ENCODE results near the gene ASCL3.
"Not testable (repeated sequence)": the region's sequence is repeated elsewhere in the genome, so short reads cannot be mapped to it uniquely, and the experiment has no call there.

ASCL3 gene, protein sequence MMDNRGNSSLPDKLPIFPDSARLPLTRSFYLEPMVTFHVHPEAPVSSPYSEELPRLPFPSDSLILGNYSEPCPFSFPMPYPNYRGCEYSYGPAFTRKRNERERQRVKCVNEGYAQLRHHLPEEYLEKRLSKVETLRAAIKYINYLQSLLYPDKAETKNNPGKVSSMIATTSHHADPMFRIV

GRCh38 chr11:8942518-8943066, at the start of gene ASCL3:
TSS of gene ASCL3 (minus strand) at chr11:8943016. CDS start at chr11:8938161, 4,855 bp downstream.
- in situ Hi-C loops (cut with MboI; ENCODE audit: low sequenced_read_pairs): no loop called here

- in situ Hi-C loops (cut with MboI; ENCODE audit: low sequenced_read_pairs): no loop called here
These were observed 46.6 kb upstream of the ASCL3 start for GRCh38 chr11:8989453-8989852.

DNA sequence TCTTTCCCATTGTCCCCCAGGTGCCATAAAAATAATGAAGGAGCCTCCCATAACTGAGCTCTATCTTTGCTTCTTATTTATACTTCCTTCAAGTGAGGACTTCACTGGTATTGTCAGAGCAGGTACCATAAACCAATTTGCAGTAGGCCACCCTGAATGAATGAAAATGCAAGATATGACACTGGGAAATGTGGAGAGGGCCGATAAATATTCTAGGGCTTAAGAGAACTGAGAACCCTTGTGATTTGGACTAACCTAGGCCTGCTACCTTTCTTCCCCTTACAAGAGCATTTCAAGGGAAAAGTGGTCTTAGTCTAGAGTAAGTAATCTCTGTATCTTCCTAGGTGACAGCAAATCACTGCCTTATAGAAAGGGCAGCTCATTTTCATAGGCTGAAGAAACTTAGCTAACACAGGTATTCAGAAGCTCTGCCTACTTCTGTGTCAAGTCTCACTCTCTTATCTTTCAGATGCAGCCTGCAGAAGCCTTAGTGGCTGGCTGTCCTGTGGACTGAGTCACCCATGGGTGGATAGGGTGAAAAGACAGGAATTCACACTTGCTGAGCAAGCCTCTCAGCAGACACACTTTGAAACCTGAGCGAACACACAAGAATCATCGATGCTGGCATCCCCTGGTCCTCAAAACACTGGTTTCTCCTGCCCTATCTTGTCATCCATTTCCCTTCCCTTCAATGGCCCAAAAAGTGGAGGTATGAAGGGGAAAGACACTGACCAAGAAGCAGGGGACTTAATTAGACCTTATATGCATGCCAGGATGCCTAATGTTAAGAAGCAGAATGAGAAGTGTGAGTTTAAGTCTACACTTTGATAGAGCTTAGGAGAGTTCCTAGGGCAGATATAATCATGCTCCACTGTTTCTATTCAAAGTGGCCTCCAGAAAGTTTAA, 45.8 kb upstream of the ASCL3 start:
- in situ Hi-C loops (cut with MboI; ENCODE audit: low sequenced_read_pairs): no loop called here

- in situ Hi-C loops (cut with MboI; ENCODE audit: low sequenced_read_pairs): no loop called here
These were observed 44.6 kb upstream of the ASCL3 start for GRCh38 chr11:8987446-8987845.

GRCh38 chr11:8986772-8987171, 44.0 kb upstream of the ASCL3 start:
- in situ Hi-C loops (cut with MboI; ENCODE audit: low sequenced_read_pairs): not testable (repeated sequence)

- in situ Hi-C loops (cut with MboI; ENCODE audit: low sequenced_read_pairs): no loop called here
These were observed 42.6 kb upstream of the ASCL3 start for GRCh38 chr11:8985462-8985861.

GRCh38 chr11:8983552-8983951, 40.7 kb upstream of the ASCL3 start:
- in situ Hi-C loops (cut with MboI; ENCODE audit: low sequenced_read_pairs): no loop called here

DNA sequence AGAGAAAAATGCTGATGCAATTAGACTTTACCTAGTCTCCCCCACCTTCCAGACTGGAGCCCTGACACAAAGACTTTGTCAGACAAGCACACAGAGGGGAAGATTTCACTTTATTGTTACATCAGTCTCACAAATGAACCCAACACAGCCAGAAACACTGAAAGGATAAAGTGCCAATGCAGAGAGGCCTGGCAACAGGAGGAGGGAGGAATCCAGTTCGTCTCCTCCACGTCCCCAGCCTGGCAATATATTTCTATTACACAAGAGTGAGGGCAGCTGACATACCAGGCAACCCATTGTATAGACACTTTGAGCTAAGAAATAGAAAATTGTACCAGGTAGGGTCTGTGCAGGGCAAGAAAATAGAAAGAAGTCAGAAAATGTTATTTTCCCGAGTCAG, 37.7 kb upstream of the ASCL3 start:
- in situ Hi-C loops (cut with MboI; ENCODE audit: low sequenced_read_pairs): no loop called here

- in situ Hi-C loops (cut with MboI; ENCODE audit: low sequenced_read_pairs): not testable (repeated sequence)
These were observed 36.5 kb upstream of the ASCL3 start for GRCh38 chr11:8979365-8979764.

DNA sequence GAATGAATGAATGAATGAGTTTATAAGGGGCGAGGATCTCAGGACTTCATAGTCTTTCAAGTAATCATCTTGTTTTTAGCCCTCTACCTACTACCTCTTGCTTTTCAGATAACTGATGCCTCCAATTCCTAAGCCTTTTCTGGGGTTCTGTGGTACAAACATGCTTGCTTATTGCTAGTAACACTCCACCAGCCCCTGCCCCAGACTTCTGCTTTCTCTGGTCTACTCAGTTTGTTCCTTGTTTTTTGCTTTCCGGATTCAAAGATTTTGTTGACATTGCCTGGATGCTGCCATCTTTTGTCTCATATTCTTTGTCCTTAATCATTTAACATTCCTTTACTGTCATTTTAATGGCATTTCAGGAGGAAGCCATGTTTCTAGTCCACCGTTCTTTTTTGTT, 30.3 kb upstream of the ASCL3 start:
- in situ Hi-C loops (cut with MboI; ENCODE audit: low sequenced_read_pairs): no loop called here

DNA sequence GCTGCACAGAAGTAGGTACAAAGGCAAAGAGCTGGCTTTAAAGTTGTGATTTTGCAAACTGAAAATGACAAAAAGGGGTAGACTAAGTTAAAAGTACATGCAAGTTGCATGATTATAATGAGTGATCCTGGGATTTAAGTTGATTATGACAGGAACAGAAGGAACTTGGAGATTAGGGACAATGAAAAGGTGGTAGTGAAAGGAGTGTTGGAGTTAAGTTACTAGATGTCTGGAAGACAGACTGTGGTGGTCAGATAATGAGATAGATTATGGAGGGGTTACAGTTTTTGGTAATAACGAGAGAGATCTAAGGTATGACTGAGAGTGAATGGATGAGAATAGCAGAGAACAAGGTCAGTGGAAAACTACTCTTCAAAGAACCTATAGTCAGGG, 29.1 kb upstream of the ASCL3 start:
- in situ Hi-C loops (cut with MboI; ENCODE audit: low sequenced_read_pairs): no loop called here

GRCh38 chr11:8971196-8971923, 28.5 kb upstream of the ASCL3 start:
- in situ Hi-C loops (cut with MboI; ENCODE audit: low sequenced_read_pairs): no loop called here

GRCh38 chr11:8967184-8967583, 24.4 kb upstream of the ASCL3 start:
- in situ Hi-C loops (cut with MboI; ENCODE audit: low sequenced_read_pairs): no loop called here

GRCh38 chr11:8964324-8965320, 21.8 kb upstream of the ASCL3 start, which contains the start of gene TMEM9B:
TSS of gene TMEM9B (minus strand) at chr11:8964442. CDS start at chr11:8964313, 129 bp downstream.
- in situ Hi-C loops (cut with MboI; ENCODE audit: low sequenced_read_pairs): no loop called here

- in situ Hi-C loops (cut with MboI; ENCODE audit: low sequenced_read_pairs): no loop called here
These were observed 20.9 kb upstream of the ASCL3 start for GRCh38 chr11:8963569-8964323.

DNA sequence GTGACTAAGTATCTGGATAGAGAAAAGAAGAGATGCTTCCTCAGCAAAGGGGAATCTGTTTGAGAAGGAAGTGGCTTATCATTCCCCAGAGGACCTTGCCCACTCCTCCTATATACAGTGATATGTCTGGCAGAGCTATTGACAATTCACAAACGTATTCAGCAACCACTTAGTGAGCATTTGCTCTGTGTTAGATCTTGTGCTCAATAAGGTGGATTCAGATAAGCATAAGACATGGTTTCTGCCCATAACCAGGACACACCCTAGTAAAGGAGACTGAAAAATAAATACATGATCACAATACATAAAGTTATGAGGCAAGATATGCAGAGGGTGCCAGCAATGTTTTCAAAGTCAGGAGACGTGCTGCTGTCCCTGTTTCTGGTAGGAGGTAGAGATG, 20.0 kb upstream of the ASCL3 start:
- in situ Hi-C loops (cut with MboI; ENCODE audit: low sequenced_read_pairs): no loop called here

DNA sequence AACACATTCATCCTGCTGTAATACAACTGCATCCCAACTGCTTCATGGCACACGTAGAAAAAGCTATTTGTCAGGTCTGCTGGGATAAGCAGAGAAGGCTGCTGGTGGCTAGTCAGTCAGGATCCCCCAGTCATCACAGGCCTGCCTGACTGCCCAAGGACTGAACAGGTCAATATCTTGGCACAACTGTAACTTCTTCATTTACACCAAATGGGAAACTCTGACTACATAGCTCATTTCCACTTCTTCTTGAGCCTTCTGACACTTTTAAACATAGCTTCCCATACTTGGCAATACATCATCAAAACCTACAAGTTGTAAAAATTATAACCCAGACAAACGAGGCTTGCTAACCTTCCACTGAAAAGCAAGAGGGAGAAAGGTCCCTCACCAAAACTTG, 18.6 kb upstream of the ASCL3 start:
- in situ Hi-C loops (cut with MboI; ENCODE audit: low sequenced_read_pairs): no loop called here

GRCh38 chr11:8959546-8960166, 16.8 kb upstream of the ASCL3 start:
- in situ Hi-C loops (cut with MboI; ENCODE audit: low sequenced_read_pairs): no loop called here

DNA sequence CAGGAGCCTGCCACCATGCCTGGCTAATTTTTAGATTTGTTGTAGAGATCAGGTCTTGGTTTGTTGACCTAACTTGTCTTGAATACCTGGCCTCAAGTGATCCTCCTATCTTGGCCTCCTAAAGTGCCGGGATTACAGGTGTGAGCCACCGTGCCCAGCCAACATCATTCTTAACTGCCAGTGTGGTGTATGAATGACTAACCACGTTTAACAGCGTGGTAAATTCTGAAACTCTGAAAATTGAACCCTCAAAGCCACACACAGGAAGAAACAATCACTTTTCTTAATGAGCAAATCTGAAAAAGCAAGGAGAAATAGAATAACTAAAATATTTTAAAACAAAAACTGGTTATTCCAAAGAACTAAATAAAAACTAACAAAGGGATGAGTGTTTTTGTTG, 14.0 kb upstream of the ASCL3 start:
- in situ Hi-C loops (cut with MboI; ENCODE audit: low sequenced_read_pairs): no loop called here

Data from HL-60/S4 treated with retinoic acid at 250 ng/mL for 4 days and 3 days (cell line).